Activated CD8-positive, alpha-beta T cell treated with anti-CD3 and anti-CD28 coated beads, Interleukin-2, amount 10 ng/mL, durations not matched to agents 7 days and 5 days (primary cell): Measurements from ENCODE around the gene ABCA2. TPM values are rescaled to one million over a fixed set of nuclear protein-coding genes. Genes with fewer than 3 reads are reported as not detected.

Source experiments
- ATAC-seq: fragments of 150-1000 bp; cut with Tn5 transposase; one replicate; pipeline ENCODE4 v1.10.0; 2021; ENCODE audit warnings: moderate library complexity
- CTCF ChIA-PET: fragments of 350-600 bp; sonication (Branson Sonifier 250); formaldehyde crosslinking; loops from one replicate; lab custom pipeline; 2021; ENCODE audit warnings: antibody characterized with exemption; lab: Charles Lee
- POLR2A ChIA-PET: fragments of 350-600 bp; sonication (Branson Sonifier 250); formaldehyde crosslinking; loops from one replicate; lab custom pipeline; 2021; ENCODE audit warnings: antibody characterized with exemption; lab: Charles Lee
- DNase-seq: peaks from one replicate; pipeline ENCODE4 v3.0.0-alpha.2; 2020
- H3K27ac Mint-ChIP-seq: one replicate; pipeline ENCODE4 v1.8.0; 2021; ENCODE audit warnings: mild to moderate bottlenecking, mixed read lengths
- H3K27me3 Mint-ChIP-seq: one replicate; pipeline ENCODE4 v1.8.0; 2021; ENCODE audit warnings: low read depth, mixed read lengths
- H3K36me3 Mint-ChIP-seq: one replicate; pipeline ENCODE4 v1.8.0; 2021; ENCODE audit warnings: low read depth, mixed read lengths
- H3K4me1 Mint-ChIP-seq: one replicate; pipeline ENCODE4 v1.8.0; 2021; ENCODE audit warnings: low read depth, mixed read lengths
- H3K4me3 Mint-ChIP-seq: one replicate; pipeline ENCODE4 v1.8.0; 2021; ENCODE audit warnings: mild to moderate bottlenecking, mixed read lengths
- H3K9me3 Mint-ChIP-seq: one replicate; pipeline ENCODE4 v1.8.0; 2022; ENCODE audit warnings: mixed read lengths; ENCODE audit not compliant: insufficient read depth
- total RNA-seq, 2 experiments: library from RNA; stranded (reverse); gene quantifications; one replicate each; pipeline ENCODE4 v1.2.3, GENCODE V29; 2021

ABCA2 gene
- total RNA-seq, 2 experiments from 2014 or later = 61.5 to 62.0 TPM

DNA sequence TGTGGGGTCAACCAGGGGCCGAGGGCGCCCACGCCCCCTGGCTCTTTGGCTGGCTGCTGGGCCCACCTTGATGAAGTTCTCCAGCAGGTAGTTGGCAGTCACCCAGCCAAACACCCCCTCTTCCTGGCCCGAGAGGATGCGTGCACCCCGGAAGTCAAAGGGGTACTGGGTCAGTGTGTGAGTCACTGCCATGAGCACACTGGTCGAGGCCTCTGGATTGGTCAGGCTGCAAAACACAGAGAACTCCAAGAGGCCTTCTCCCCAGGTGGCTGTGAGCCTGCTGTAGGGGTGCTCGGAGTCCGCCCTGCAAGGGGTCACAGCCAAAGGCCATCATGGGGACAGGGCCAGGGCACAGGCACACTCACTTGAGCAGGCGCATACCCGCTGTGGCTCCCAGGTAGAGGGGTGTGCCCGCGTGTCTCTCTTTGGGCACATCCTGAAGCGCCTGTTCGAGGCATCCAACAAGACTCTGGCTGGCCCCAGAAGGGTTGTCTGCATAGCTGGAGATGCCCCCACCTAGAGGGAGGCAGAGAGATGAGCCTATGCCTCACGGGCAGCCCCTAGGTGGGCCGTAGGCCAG is 23.2 kb upstream of the ABCA2 start:
- no peak overlapping the region for H3K27ac Mint-ChIP-seq
- peaks cover 34% of the 10 kb centered on the region for H3K27me3 Mint-ChIP-seq
- H3K36me3 Mint-ChIP-seq = no peaks in the 10 kb centered on the region
- no peaks in the 10 kb centered on the region for H3K4me1 Mint-ChIP-seq
- no peak overlapping the region for H3K4me3 Mint-ChIP-seq
- ChIA-PET POLR2A (no interaction called here), CTCF (interaction anchor here (1.6 kb wide), 1 partner anchor 17 kb away, joined by 4 read pairs; no protein-coding TSS in a partner anchor)
- H3K9me3 Mint-ChIP-seq = no peaks in the 10 kb centered on the region
- DNase-seq (no peak), ATAC-seq (no peak)

DNA sequence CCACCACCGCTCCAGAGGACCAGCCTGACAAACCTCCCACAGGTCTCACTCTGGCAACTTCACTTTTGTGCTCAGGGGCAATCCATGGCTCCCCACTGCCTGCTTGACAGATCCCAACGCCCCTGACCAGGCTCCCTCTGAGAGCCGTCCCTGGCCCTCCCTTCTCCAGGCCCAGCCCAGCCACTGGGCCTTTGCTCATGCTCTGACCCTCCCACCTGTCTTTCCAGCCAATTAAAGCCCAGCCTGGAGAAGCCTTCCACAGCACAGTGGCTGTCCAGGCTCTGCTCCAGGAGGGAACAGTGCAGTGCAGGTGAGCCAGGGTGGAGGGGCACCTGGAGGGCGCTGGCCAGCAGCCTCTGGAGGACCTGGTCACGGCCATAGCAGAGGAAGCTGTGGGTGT is 22.5 kb upstream of the ABCA2 start:
- Mint-ChIP-seq H3K9me3 (no peaks in the 10 kb centered on the region), H3K27me3 (peaks cover 34% of the 10 kb centered on the region), H3K36me3 (no peaks in the 10 kb centered on the region), H3K27ac (no peak overlapping the region), H3K4me1 (no peaks in the 10 kb centered on the region), H3K4me3 (no peak overlapping the region)
- DNase-seq = no peak
- POLR2A ChIA-PET = no interaction called here
- no peak for ATAC-seq
- CTCF ChIA-PET = interaction anchor here (0.6 to 4.8 kb wide), 2 partner anchors 16 to 17 kb away, joined by 3 to 78 read pairs; partner anchors contain the start of gene SAPCD2

DNA sequence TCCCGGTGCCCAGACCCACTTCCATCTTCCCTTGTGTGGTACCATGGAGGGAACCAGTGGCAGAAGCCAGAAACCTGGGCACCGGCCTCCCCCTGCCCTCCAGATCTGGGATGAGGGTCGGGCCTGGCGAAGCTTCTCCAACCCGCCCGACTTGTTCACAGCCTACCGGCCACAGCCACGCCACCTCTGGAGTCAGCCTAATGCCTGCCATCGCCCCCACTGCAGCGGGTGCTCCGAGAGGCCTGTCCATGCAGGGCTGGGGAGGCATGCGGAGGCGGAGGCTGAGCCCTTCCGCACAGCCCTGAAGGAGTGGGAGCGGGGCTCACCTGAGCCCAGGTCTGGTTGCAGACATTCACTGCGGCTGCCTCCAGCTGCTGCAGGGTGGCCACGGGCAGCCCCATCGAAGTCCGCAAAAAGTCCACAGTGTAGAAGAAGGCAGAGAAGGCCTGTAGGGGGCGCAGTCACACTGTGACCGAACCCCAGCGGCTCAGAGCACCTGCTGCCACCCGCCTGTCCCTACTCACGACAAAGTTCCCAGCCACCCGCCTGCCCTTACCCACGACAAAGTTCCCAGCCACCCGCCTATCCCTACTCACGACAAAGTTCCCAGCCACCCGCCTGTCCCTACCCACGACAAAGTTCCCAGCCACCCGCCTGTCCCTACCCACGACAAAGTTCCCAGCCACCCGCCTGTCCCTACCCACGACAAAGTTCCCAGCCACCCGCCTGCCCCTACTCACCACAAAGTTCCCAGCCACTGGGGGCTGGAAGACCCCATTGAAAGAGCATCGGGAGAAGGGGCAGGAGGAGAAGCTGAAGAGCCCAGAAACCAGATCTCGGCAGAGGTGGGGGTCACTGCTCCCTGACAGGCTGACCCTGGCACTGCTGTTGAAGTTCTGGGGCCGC is 21.8 kb upstream of the ABCA2 start:
- ChIA-PET CTCF (interaction anchor here (0.6 to 4.8 kb wide), 5 partner anchors 11 to 18 kb away, joined by 3 to 78 read pairs (median 3); partner anchors contain the start of gene SAPCD2), POLR2A (no interaction called here)
- DNase-seq = peak; percentile 74
- no peak overlapping the region for H3K4me3 Mint-ChIP-seq
- ATAC-seq = peak; percentile 35
- no peak overlapping the region for H3K27ac Mint-ChIP-seq
- peaks cover 4% of the 10 kb centered on the region for H3K4me1 Mint-ChIP-seq
- no peaks in the 10 kb centered on the region for H3K36me3 Mint-ChIP-seq
- H3K27me3 Mint-ChIP-seq = peaks cover 39% of the 10 kb centered on the region
- no peaks in the 10 kb centered on the region for H3K9me3 Mint-ChIP-seq

DNA sequence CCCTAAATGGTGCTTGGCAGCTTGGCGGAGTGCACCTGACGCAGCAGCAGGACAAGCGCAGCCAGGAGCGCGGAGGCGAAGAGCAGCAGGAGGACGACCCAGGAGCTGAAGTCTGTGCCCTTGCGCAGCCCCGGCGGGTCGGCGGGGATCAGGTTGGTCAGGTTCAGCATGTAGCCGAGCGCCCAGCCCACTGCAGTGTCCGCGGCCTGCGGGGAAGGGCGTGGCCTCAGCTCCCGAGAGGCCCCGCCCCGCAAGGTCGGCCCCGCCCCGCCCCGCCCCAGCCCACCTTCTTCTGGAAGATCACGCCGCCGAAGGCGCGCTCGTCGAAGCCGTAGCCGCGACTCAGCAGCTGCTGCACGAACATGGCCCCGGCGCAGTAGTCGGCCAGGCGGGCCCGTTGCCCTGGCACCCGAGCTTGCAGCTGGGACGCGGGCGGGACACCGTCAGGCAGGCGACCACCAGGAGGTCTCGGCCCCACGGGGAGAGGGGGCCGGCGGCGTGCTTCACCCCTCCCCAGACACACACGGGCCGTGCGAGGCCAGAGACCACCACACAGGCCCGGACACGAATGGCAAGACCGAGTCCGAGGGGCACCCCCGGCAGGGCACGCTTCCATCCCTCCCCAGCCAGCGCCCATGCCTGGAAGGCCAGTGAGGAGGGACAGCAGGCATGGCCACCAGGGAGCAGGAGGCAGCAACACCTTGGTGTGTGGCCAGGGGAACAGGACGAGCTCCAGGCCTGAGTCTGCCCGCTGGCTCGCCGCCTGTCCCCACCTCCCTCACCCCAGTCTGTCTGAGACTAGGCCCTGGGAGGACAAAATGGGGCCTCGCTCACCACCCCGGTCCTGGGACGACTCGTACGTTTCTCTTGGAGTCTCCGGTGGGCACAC is 20.9 kb upstream of the ABCA2 start:
- Mint-ChIP-seq H3K9me3 (no peaks in the 10 kb centered on the region), H3K27me3 (peaks cover 38% of the 10 kb centered on the region), H3K4me3 (no peak overlapping the region), H3K4me1 (peaks cover 12% of the 10 kb centered on the region), H3K36me3 (no peaks in the 10 kb centered on the region), H3K27ac (no peak overlapping the region)
- DNase-seq = no peak
- ChIA-PET POLR2A (no interaction called here), CTCF (interaction anchor here (0.8 to 4.8 kb wide), 6 partner anchors 10 to 20 kb away, joined by 3 to 78 read pairs (median 5); partner anchors contain the start of gene SAPCD2)
- no peak for ATAC-seq

DNA sequence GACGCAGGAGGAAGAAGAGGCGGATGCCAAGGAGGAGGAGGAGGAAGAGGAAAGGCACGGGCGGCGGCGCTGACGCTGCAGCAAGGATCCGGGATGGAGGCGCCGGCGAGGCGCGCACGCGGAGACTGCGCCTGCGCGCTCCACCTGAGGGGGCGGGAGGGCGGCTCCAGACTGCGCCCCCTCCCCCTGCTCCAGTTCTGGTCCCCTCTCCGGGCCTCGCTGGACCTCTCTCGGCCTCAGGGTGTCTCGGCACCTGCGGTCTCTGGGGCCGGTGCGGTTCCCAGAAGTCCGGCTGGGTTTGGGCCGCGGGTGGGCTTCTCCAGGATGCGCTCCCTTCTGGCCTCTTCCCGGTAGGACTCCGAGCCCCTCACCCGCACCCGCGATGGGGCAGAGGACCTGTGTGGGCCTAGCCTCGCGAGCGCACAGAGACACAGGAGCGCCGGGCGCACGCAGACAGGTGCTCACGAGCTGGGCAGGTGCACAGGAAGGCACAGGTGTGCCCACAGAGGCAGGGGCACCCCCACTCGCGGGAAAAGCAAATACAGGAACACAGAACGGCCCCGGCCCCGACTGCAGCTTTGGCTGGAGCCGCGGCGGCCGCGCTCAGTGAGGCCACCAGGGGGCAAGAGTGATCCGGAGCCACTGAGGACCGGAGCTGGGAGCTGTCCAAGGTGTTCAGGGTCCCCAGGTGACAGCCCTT is 18.2 kb upstream of the ABCA2 start, which contains the start of gene NPDC1:
Gene NPDC1 (minus strand): TSS at position 90 of the 700 bp plus-strand sequence. CDS start 188 bp downstream, outside the sequence.
- H3K36me3 Mint-ChIP-seq = no peaks in the 10 kb centered on the region
- peak within 1 kb of the TSS; percentile 71 for H3K4me3 Mint-ChIP-seq
- no peaks in the 10 kb centered on the region for H3K9me3 Mint-ChIP-seq
- CTCF ChIA-PET = interaction anchor here (0.7 to 4.8 kb wide), 38 partner anchors 9 to 303 kb away, joined by 3 to 78 read pairs (median 4); partner anchors contain the start of genes AJM1, CLIC3, FBXW5 and FUT7
- H3K4me1 Mint-ChIP-seq = peaks cover 15% of the 10 kb centered on the region
- no peak within 1 kb of the TSS for H3K27ac Mint-ChIP-seq
- ATAC-seq (peak; percentile 82), DNase-seq (peak; percentile 89)
- peaks cover 28% of the 10 kb centered on the region for H3K27me3 Mint-ChIP-seq
- POLR2A ChIA-PET = interaction anchor here (0.7 to 1.5 kb wide), 2 partner anchors 25 to 40 kb away, joined by 3 read pairs; partner anchors contain the start of gene MAN1B1

GRCh38 chr9:137045294-137046087 is 17.5 kb upstream of the ABCA2 start:
- ChIA-PET CTCF (interaction anchor here (0.6 to 4.8 kb wide), 11 partner anchors 10 to 101 kb away, joined by 3 to 78 read pairs (median 4); partner anchors contain the start of genes FBXW5, MAN1B1 and SAPCD2), POLR2A (interaction anchor here (0.5 to 1.4 kb wide), 3 partner anchors 11 to 148 kb away, joined by 3 to 5 read pairs (median 4); partner anchors contain the start of gene SAPCD2)
- Mint-ChIP-seq H3K9me3 (no peaks in the 10 kb centered on the region), H3K4me1 (peaks cover 15% of the 10 kb centered on the region), H3K4me3 (peak overlapping the region; percentile 71), H3K27me3 (peaks cover 26% of the 10 kb centered on the region), H3K27ac (no peak overlapping the region), H3K36me3 (no peaks in the 10 kb centered on the region)
- ATAC-seq (peak; percentile 29), DNase-seq (no peak)

DNA sequence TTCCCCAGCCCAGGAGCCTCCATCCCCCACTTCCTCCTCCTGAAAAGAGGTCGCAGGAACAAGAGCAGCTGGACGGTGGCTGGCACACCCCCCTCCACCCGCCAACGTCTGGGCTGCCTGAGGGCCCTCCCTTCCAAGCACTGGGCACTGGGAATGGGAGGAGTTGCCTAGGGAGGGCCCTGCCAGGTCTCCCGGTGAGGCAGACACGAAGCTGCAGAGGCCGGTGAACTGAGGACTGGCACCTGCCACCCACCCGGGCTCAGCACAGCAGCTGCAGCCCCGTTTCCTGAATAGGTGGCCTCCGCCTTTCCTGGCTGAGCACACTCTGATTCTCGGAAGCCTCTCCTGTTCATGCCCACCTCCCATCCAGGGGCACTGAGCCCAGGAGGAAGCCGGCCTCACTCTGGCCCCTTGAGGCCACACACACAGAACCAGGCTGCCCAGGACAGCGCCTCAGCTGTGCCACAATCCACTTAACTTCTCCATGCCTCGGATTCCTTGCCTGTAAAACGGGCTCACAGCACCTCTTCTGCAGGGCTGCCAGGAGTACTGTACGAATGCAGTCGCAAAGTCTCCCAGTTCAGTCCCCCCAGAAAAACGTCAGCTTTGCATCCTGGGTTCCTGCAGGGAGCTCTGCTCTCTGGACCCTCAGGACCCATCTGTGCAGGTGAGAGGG is 16.6 kb upstream of the ABCA2 start:
- peaks cover 15% of the 10 kb centered on the region for H3K4me1 Mint-ChIP-seq
- H3K36me3 Mint-ChIP-seq = no peaks in the 10 kb centered on the region
- ChIA-PET POLR2A (interaction anchor here (0.8 to 1.4 kb wide), 2 partner anchors 10 to 26 kb away, joined by 3 to 5 read pairs; partner anchors contain the start of gene SAPCD2), CTCF (interaction anchor here (0.8 to 2.2 kb wide), 6 partner anchors 10 to 27 kb away, joined by 3 to 13 read pairs (median 7); no protein-coding TSS in a partner anchor)
- no peak overlapping the region for H3K27ac Mint-ChIP-seq
- peak overlapping the region; percentile 71 for H3K4me3 Mint-ChIP-seq
- DNase-seq (no peak), ATAC-seq (no peak)
- H3K9me3 Mint-ChIP-seq = no peaks in the 10 kb centered on the region
- peaks cover 18% of the 10 kb centered on the region for H3K27me3 Mint-ChIP-seq

- no peaks in the 10 kb centered on the region for H3K36me3 Mint-ChIP-seq
- DNase-seq = no peak
- H3K27me3 Mint-ChIP-seq = peaks cover 14% of the 10 kb centered on the region
- H3K4me1 Mint-ChIP-seq = peaks cover 15% of the 10 kb centered on the region
- H3K4me3 Mint-ChIP-seq = no peak overlapping the region
- ATAC-seq = no peak
- POLR2A ChIA-PET = interaction anchor here (1.4 kb wide), 1 partner anchor 26 kb away, joined by 5 read pairs; the partner anchor contains the start of gene SAPCD2
- CTCF ChIA-PET = interaction anchor here (1.5 to 2.2 kb wide), 4 partner anchors 9 to 24 kb away, joined by 4 to 13 read pairs (median 12); no protein-coding TSS in a partner anchor
- no peaks in the 10 kb centered on the region for H3K9me3 Mint-ChIP-seq
- no peak overlapping the region for H3K27ac Mint-ChIP-seq
Observed at GRCh38 chr9:137044037-137044436, 16.0 kb upstream of the ABCA2 start.
